B cell (primary cell): ENCODE results near the gene FHL1. TPM values are rescaled to one million over a fixed set of nuclear protein-coding genes. Genes with fewer than 3 reads are reported as not detected.

Experiments
- ATAC-seq: fragments of 200-7000 bp; cut with Tn5 transposase; one replicate; pipeline ENCODE4 v1.10.0; 2021; ENCODE audit warnings: low read depth, mild to moderate bottlenecking, moderate number of reproducible peaks, moderate library complexity
- CTCF ChIA-PET: fragments of 350-600 bp; sonication (Branson Sonifier 250); formaldehyde crosslinking; loops from one replicate; lab custom pipeline; 2021; ENCODE audit warnings: antibody characterized with exemption, inconsistent platforms; lab: Charles Lee
- POLR2A ChIA-PET: fragments of 350-600 bp; sonication (Branson Sonifier 250); formaldehyde crosslinking; loops from one replicate; lab custom pipeline; 2021; ENCODE audit warnings: antibody characterized with exemption; lab: Charles Lee
- DNase-seq: peaks from one replicate; pipeline ENCODE4 v3.0.0; 2013
- H2AFZ ChIP-seq: 2 replicates; pipeline ENCODE4 v1.6.1; 2012; ENCODE audit warnings: mild to moderate bottlenecking, low read depth, low read length; ENCODE audit not compliant: insufficient read depth, poor library complexity, severe bottlenecking
- H3K27ac ChIP-seq, 2 donors: 1 replicate in 1 of 2; 2 replicates in 1 of 2; pipeline ENCODE4 v1.5.1; 2012 to 2013; ENCODE audit warnings: low read length in 2 of 2, mild to moderate bottlenecking in 2 of 2, moderate library complexity in 1 of 2
- H3K27me3 ChIP-seq, 4 experiments: fragments of 200-600 bp in 1 of 4; sonication (generic) in 1 of 4; replicated peaks in 1 of 4; 1 replicate in 2 of 4; 2 replicates in 2 of 4; pipeline versions ENCODE4 v1.6.1 to v1.7.0; 2013 to 2016; ENCODE audit warnings: low read length in 3 of 4, mild to moderate bottlenecking in 2 of 4, mixed read lengths in 1 of 4, moderate library complexity in 1 of 4; ENCODE audit not compliant: insufficient read depth in 4 of 4, control insufficient read depth in 3 of 4; ENCODE audit errors: control extremely low read depth in 1 of 4
- H3K36me3 ChIP-seq, 2 experiments: replicated peaks in 1 of 2; 1 replicate in 1 of 2; 2 replicates in 1 of 2; pipeline versions ENCODE4 v1.6.1 to v1.7.1; 2013; ENCODE audit warnings: low read length in 1 of 2; ENCODE audit not compliant: insufficient read depth in 2 of 2, control insufficient read depth in 1 of 2; ENCODE audit errors: control extremely low read depth in 1 of 2, extremely low read depth in 1 of 2
- H3K4me1 ChIP-seq, 2 donors: fragments of 200-600 bp in 1 of 2; sonication (generic) in 1 of 2; 1 replicate in 1 of 2; 2 replicates in 1 of 2; pipeline versions ENCODE4 v1.5.1 to v1.6.1; 2013 to 2017; ENCODE audit warnings: low read length in 2 of 2; ENCODE audit not compliant: control insufficient read depth in 2 of 2, insufficient read depth in 2 of 2
- H3K4me2 ChIP-seq: replicated peaks from 2 replicates; pipeline ENCODE3; 2012; ENCODE audit warnings: mild to moderate bottlenecking, low read depth, low read length; ENCODE audit not compliant: poor library complexity, severe bottlenecking
- H3K4me3 ChIP-seq, 5 experiments: fragments of 200-600 bp in 1 of 5; sonication (generic) in 1 of 5; 1 replicate in 3 of 5; 2 replicates in 2 of 5; pipeline versions ENCODE4 v1.5.1 to v1.7.0; 2011 to 2016; ENCODE audit warnings: low read length in 4 of 5, mild to moderate bottlenecking in 4 of 5, low read depth in 2 of 5, control low read depth in 1 of 5, moderate library complexity in 1 of 5; ENCODE audit not compliant: insufficient read depth in 1 of 5; ENCODE audit errors: control extremely low read depth in 1 of 5, extremely low read depth in 1 of 5
- H3K79me2 ChIP-seq: fragments of 200-600 bp; sonication (generic); one replicate; pipeline ENCODE4 v1.6.0; 2016; ENCODE audit warnings: low read length; ENCODE audit not compliant: control insufficient read depth, insufficient read depth
- H3K9ac ChIP-seq: fragments of 200-600 bp; sonication (generic); 2 replicates; pipeline ENCODE4 v1.6.1; 2017; ENCODE audit warnings: mild to moderate bottlenecking, low read length, moderate library complexity
- H3K9me3 ChIP-seq, 3 donors: one replicate each; pipeline versions ENCODE4 v1.6.1 to v1.7.1; 2013; ENCODE audit warnings: low read length in 2 of 3; ENCODE audit not compliant: control insufficient read depth in 2 of 3, insufficient read depth in 1 of 3; ENCODE audit errors: control extremely low read depth in 1 of 3
- H4K20me1 ChIP-seq: 2 replicates; pipeline ENCODE4 v1.6.0; 2012; ENCODE audit warnings: mild to moderate bottlenecking, low read length; ENCODE audit not compliant: insufficient read depth, control insufficient read depth, poor library complexity, severe bottlenecking
- H3K27ac Mint-ChIP-seq: one replicate; pipeline ENCODE4 v1.8.0; 2021; ENCODE audit warnings: mixed read lengths
- H3K27me3 Mint-ChIP-seq: one replicate; pipeline ENCODE4 v1.8.0; 2021; ENCODE audit warnings: mixed read lengths
- H3K4me1 Mint-ChIP-seq: one replicate; pipeline ENCODE4 v1.8.0; 2021; ENCODE audit warnings: mixed read lengths
- H3K4me3 Mint-ChIP-seq: one replicate; pipeline ENCODE4 v1.8.0; 2021; ENCODE audit warnings: mixed read lengths
- H3K9me3 Mint-ChIP-seq: one replicate; pipeline ENCODE4 v1.8.0; 2022; ENCODE audit warnings: mixed read lengths; ENCODE audit not compliant: insufficient read depth
- CTCF ChIP-seq: fragments of 200-600 bp; IDR thresholded peaks from one replicate; pipeline ENCODE4 v1.8.0; 2022; ENCODE audit warnings: antibody characterized with exemption, mild to moderate bottlenecking
- EZH2 ChIP-seq: IDR thresholded peaks from 2 replicates; pipeline ENCODE4 v1.6.1; 2012; ENCODE audit warnings: borderline replicate concordance, low read depth, mild to moderate bottlenecking, moderate library complexity, low read length; ENCODE audit not compliant: insufficient read depth, poor library complexity, severe bottlenecking
- WGBS: methylation state at CpG from one replicate; pipeline ENCODE4 v1.1.5; 2013; ENCODE audit warnings: missing lambda C conversion rate; ENCODE audit not compliant: insufficient coverage; 5-methylcytosine and 5-hydroxymethylcytosine counted together
- intact Hi-C: fragments of 100-400 bp; cut with micrococcal nuclease; formaldehyde crosslinking; loops from one replicate; pipeline ENCODE4 v1.10.0; 2022
- polyA minus RNA-seq: library from RNA; depleted of rRNA, polyadenylated mRNA; stranded (reverse); fragments of >200 nt; gene quantifications from 2 replicates; pipeline ENCODE4 v1.2.3, GENCODE V29; 2012
- polyA plus RNA-seq: library from polyadenylated mRNA; depleted of rRNA; stranded (reverse); fragments of >200 nt; gene quantifications from 2 replicates; pipeline ENCODE4 v1.2.3, GENCODE V29; 2012
- total RNA-seq, 2 donors: library from RNA; stranded (reverse); fragments of 120-200 nt in 1 of 2; gene quantifications; 1 replicate in 1 of 2; 2 replicates in 1 of 2; pipeline versions ENCODE4 v1.2.3 to v1.2.4, GENCODE V29; 2013 to 2022

FHL1 gene
- total RNA-seq (5.6 and 8.0 TPM in 2 replicates), polyA plus RNA-seq (5.2 and 6.7 TPM in 2 replicates), polyA minus RNA-seq (4.6 and 5.1 TPM in 2 replicates)
- total RNA-seq (2013): 37.0 TPM

DNA sequence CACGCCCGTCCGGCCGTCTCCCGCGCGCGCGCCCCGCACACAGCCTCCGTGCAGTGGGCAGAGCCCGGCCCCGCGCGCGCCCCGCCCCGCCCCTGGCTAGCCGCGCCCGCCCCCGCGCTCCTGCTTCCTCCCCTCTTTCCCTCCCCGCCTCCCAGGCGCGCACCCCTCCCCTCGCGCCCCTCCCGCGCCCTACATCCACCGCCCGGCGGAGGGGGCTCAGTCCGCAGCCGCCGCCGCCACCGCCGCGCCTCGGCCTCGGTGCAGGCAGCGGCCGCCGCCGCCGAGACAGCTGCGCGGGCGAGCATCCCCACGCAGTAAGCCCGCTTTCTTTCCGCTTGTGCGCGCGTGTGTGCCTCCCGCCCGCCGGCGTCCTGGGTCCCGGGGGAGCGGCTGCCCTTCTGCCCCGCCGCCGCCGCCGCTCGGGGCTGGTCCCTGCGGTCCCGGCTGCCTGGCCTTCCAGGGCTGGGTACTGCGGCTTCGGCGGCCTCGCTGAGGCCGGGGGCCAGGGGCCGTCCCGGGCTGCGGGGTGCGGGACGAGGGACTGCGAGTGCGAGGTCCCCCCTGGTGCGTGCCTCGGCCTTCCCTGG, at the start of gene FHL1:
Gene FHL1 (plus strand): TSS at position 219 of the 587 bp plus-strand sequence.
- under 1% methylated on average over 59 of the region's 84 CpGs for WGBS
- H3K4me1 Mint-ChIP-seq: peaks cover 26% of the 10 kb centered on the region

More for the DNA sequence above, at the start of gene FHL1:
- Histone ChIP-seq H3K27me3 (peaks cover 0 to 6% (median 0%) of the 10 kb centered on the region in 4 experiments), H4K20me1 (no peaks in the 10 kb centered on the region), H3K4me3 (peak within 1 kb of the TSS; percentile 16 to 66 (median 56)), H3K27ac (no peak within 1 kb of the TSS), H2AFZ (peak within 1 kb of the TSS; percentile 67), H3K36me3 (no peaks in the 10 kb centered on the region), H3K9ac (peak within 1 kb of the TSS; percentile 63), H3K4me2 (peak within 1 kb of the TSS; percentile 84), H3K4me1 (peaks cover 17 to 18% of the 10 kb centered on the region in 2 donors), H3K79me2 (no peaks in the 10 kb centered on the region), H3K9me3 (no peaks in the 10 kb centered on the region)
- ATAC-seq (peak; percentile 83), DNase-seq (peak; percentile 52)
- TF ChIP-seq CTCF (no peak), EZH2 (no peak)
- Mint-ChIP-seq H3K27ac (peak within 1 kb of the TSS; percentile 59), H3K4me3 (peak within 1 kb of the TSS; percentile 85), H3K27me3 (no peaks in the 10 kb centered on the region), H3K9me3 (no peaks in the 10 kb centered on the region)
- intact Hi-C loops: loop anchor here (5.0 to 10.0 kb wide), 3 partner anchors 105 to 347 kb away; partner anchors contain the start of genes HTATSF1, MAP7D3 and SLC9A6
- ChIA-PET CTCF (no interaction called here), POLR2A (no interaction called here)
